ENCODE data around the gene MMEL1. TPM values are rescaled to one million over a fixed set of nuclear protein-coding genes. Genes with fewer than 3 reads are reported as not detected.
"Not testable (repeated sequence)": the region's sequence is repeated elsewhere in the genome, so short reads cannot be mapped to it uniquely, and the experiment has no call there.

Gene MMEL1
- total RNA-seq, 1 donor from 2014 or later = 0.62 TPM

GRCh38 chr1:2629627-2630497 is 3.0 kb downstream of the MMEL1 start:
- no peak for DNase-seq (ENCODE audit: low spot score)
- H3K27ac Mint-ChIP-seq (ENCODE audit: unreplicated experiment) = no peak overlapping the region

GRCh38 chr1:2628933-2629626 is 3.7 kb downstream of the MMEL1 start:
- no peak for DNase-seq (ENCODE audit: low spot score)
- Mint-ChIP-seq H3K4me1 (ENCODE audit: low read depth) (no peaks in the 10 kb centered on the region), H3K36me3 (ENCODE audit: low read depth) (no peaks in the 10 kb centered on the region), H3K27ac (ENCODE audit: unreplicated experiment) (no peak overlapping the region), H3K27me3 (ENCODE audit: low read depth) (peaks cover 54% of the 10 kb centered on the region), H3K4me3 (ENCODE audit: unreplicated experiment) (no peak overlapping the region), H3K9me3 (ENCODE audit: low read depth) (no peaks in the 10 kb centered on the region)
- TF ChIP-seq CTCF (IDR thresholded peaks at IDR 0.05) = no peak

More at GRCh38 chr1:2629627-2630497, 3.0 kb downstream of the MMEL1 start:
- peaks cover 51% of the 10 kb centered on the region for H3K27me3 Mint-ChIP-seq (ENCODE audit: low read depth)
- no peaks in the 10 kb centered on the region for H3K9me3 Mint-ChIP-seq (ENCODE audit: low read depth)
- H3K4me1 Mint-ChIP-seq (ENCODE audit: low read depth) = no peaks in the 10 kb centered on the region
- H3K36me3 Mint-ChIP-seq (ENCODE audit: low read depth) = no peaks in the 10 kb centered on the region
- no peak overlapping the region for H3K4me3 Mint-ChIP-seq (ENCODE audit: unreplicated experiment)
- no peak for TF ChIP-seq CTCF (IDR thresholded peaks at IDR 0.05)

- no peaks in the 10 kb centered on the region for H3K9me3 Mint-ChIP-seq (ENCODE audit: low read depth)
- no peak overlapping the region for H3K4me3 Mint-ChIP-seq (ENCODE audit: unreplicated experiment)
- peaks cover 54% of the 10 kb centered on the region for H3K27me3 Mint-ChIP-seq (ENCODE audit: low read depth)
- no peaks in the 10 kb centered on the region for H3K36me3 Mint-ChIP-seq (ENCODE audit: low read depth)
- no peak for TF ChIP-seq CTCF (IDR thresholded peaks at IDR 0.05)
- no peak overlapping the region for H3K27ac Mint-ChIP-seq (ENCODE audit: unreplicated experiment)
- DNase-seq (ENCODE audit: low spot score) = no peak
- H3K4me1 Mint-ChIP-seq (ENCODE audit: low read depth) = no peaks in the 10 kb centered on the region
Observed at GRCh38 chr1:2628191-2628932, 4.5 kb downstream of the MMEL1 start.

- Mint-ChIP-seq H3K27ac (ENCODE audit: unreplicated experiment) (no peak overlapping the region), H3K36me3 (ENCODE audit: low read depth) (no peaks in the 10 kb centered on the region), H3K9me3 (ENCODE audit: low read depth) (no peaks in the 10 kb centered on the region), H3K4me1 (ENCODE audit: low read depth) (no peaks in the 10 kb centered on the region), H3K4me3 (ENCODE audit: unreplicated experiment) (no peak overlapping the region), H3K27me3 (ENCODE audit: low read depth) (peaks cover 52% of the 10 kb centered on the region)
- no peak for TF ChIP-seq CTCF (IDR thresholded peaks at IDR 0.05)
- DNase-seq (ENCODE audit: low spot score) = no peak
Observed at GRCh38 chr1:2627746-2628145, 5.1 kb downstream of the MMEL1 start.

GRCh38 chr1:2625748-2626147 is 7.1 kb downstream of the MMEL1 start:
- H3K9me3 Mint-ChIP-seq (ENCODE audit: low read depth); H3K36me3 Mint-ChIP-seq (ENCODE audit: low read depth); DNase-seq (ENCODE audit: low spot score); H3K4me3 Mint-ChIP-seq (ENCODE audit: unreplicated experiment); H3K27ac Mint-ChIP-seq (ENCODE audit: unreplicated experiment); H3K4me1 Mint-ChIP-seq (ENCODE audit: low read depth): not testable (repeated sequence)
- peaks cover 50% of the 10 kb centered on the region for H3K27me3 Mint-ChIP-seq (ENCODE audit: low read depth)

Data from chondrocyte (in vitro differentiated cells).